CD4-positive, alpha-beta T cell treated with Interleukin-12 subunit alpha and Interleukin-12 subunit beta, for 1 hour (primary cell): ENCODE measurements around the gene DNAH5.

Experiments used
- DNase-seq: peaks from one replicate; pipeline ENCODE4 v3.0.0-alpha.2; 2020

The DNAH5 gene

GRCh38 chr5:13695076-13695712 lies 249.3 kb downstream of the DNAH5 start:
- no peak for DNase-seq

GRCh38 chr5:13692172-13692571 lies 252.3 kb downstream of the DNAH5 start:
- DNase-seq: no peak

- DNase-seq: no peak
Observed at GRCh38 chr5:13676531-13676930, 268.0 kb downstream of the DNAH5 start.

GRCh38 chr5:13674391-13674790 lies 270.1 kb downstream of the DNAH5 start:
- DNase-seq: no peak

GRCh38 chr5:13673511-13673910 lies 271.0 kb downstream of the DNAH5 start:
- DNase-seq: no peak

GRCh38 chr5:13664377-13664776 lies 280.1 kb downstream of the DNAH5 start:
- no peak for DNase-seq

- no peak for DNase-seq
Observed at GRCh38 chr5:13662626-13663025, 281.9 kb downstream of the DNAH5 start.

- no peak for DNase-seq
Observed at GRCh38 chr5:13661272-13661671, 283.2 kb downstream of the DNAH5 start.

GRCh38 chr5:13660072-13660471 lies 284.4 kb downstream of the DNAH5 start:
- DNase-seq: no peak

- DNase-seq: no peak
Observed at GRCh38 chr5:13659391-13659790, 285.1 kb downstream of the DNAH5 start.

GRCh38 chr5:13658761-13659160 lies 285.7 kb downstream of the DNAH5 start:
- no peak for DNase-seq

GRCh38 chr5:13658152-13658551 lies 286.3 kb downstream of the DNAH5 start:
- DNase-seq: no peak

- DNase-seq: no peak
Observed at GRCh38 chr5:13653709-13654108, 290.8 kb downstream of the DNAH5 start.

GRCh38 chr5:13649656-13650055 lies 294.8 kb downstream of the DNAH5 start:
- no peak for DNase-seq

- DNase-seq: no peak
Observed at GRCh38 chr5:13648822-13649221, 295.7 kb downstream of the DNAH5 start.

- no peak for DNase-seq
Observed at GRCh38 chr5:13643734-13644133, 300.8 kb downstream of the DNAH5 start.

- no peak for DNase-seq
Observed at GRCh38 chr5:13643196-13643595, 301.3 kb downstream of the DNAH5 start.
